IMR-90 (cell line): ENCODE results near the gene MTFR1L. TPM values are rescaled to one million over a fixed set of nuclear protein-coding genes. Genes with fewer than 3 reads are reported as not detected.

Source experiments
- ATAC-seq: fragments of 200-7000 bp; cut with Tn5 transposase; 2 replicates; pipeline ENCODE4 v1.9.1; 2020; ENCODE audit warnings: low read depth, mild to moderate bottlenecking, moderate library complexity
- BruUV-seq: library from RNA; stranded (reverse); fragments of 400-500 nt; replicated peaks from 2 replicates; lab custom pipeline; 2021; lab: Mats Ljungman, UMichigan
- CTCF ChIA-PET: fragments of 300-600 bp; formaldehyde crosslinking; extraction: SDS; loops from one replicate; lab custom pipeline; 2021; ENCODE audit warnings: antibody characterized with exemption; lab: Yijun Ruan, JAX
- POLR2A ChIA-PET: fragments of 300-600 bp; sonication (Branson Sonifier 250); formaldehyde crosslinking; loops from one replicate; lab custom pipeline; 2022; ENCODE audit warnings: antibody characterized with exemption; ENCODE audit not compliant: unreplicated experiment; lab: Charles Lee
- DNase-seq: peaks from one replicate; pipeline ENCODE4 v3.0.0; 2013
- H2AFZ ChIP-seq: replicated peaks from 2 replicates; pipeline ENCODE3; 2013; ENCODE audit warnings: low read length, mild to moderate bottlenecking; ENCODE audit not compliant: poor library complexity
- H2AK5ac ChIP-seq: 2 replicates; pipeline ENCODE4 v1.6.1; 2013; ENCODE audit warnings: low read depth, low read length, inconsistent platforms
- H2AK9ac ChIP-seq: replicated peaks from 2 replicates; pipeline ENCODE3; 2013; ENCODE audit warnings: mild to moderate bottlenecking, low read depth, low read length, moderate library complexity; ENCODE audit not compliant: poor library complexity
- H2BK120ac ChIP-seq: 2 replicates; pipeline ENCODE4 v1.6.1; 2013; ENCODE audit warnings: low read depth, low read length, inconsistent platforms
- H2BK15ac ChIP-seq: 3 replicates; pipeline ENCODE4 v1.6.1; 2013; ENCODE audit warnings: low read depth, low read length, inconsistent platforms
- H2BK20ac ChIP-seq: 2 replicates; pipeline ENCODE4 v1.6.1; 2013; ENCODE audit warnings: low read depth, mild to moderate bottlenecking, inconsistent platforms, low read length, moderate library complexity
- H2BK5ac ChIP-seq: 2 replicates; pipeline ENCODE4 v1.6.1; 2013; ENCODE audit warnings: mild to moderate bottlenecking, low read depth, low read length, inconsistent platforms; ENCODE audit not compliant: poor library complexity, severe bottlenecking
- H3K14ac ChIP-seq: replicated peaks from 2 replicates; pipeline ENCODE4 v1.6.1; 2013; ENCODE audit warnings: low read depth, low read length, inconsistent platforms
- H3K18ac ChIP-seq: 2 replicates; pipeline ENCODE4 v1.6.1; 2013; ENCODE audit warnings: low read depth, low read length, control low read depth
- H3K23ac ChIP-seq: 2 replicates; pipeline ENCODE4 v1.6.1; 2013; ENCODE audit warnings: low read depth, low read length, inconsistent platforms
- H3K27ac ChIP-seq: 2 replicates; pipeline ENCODE4 v1.5.1; 2013; ENCODE audit warnings: mild to moderate bottlenecking, control low read depth, low read length; ENCODE audit not compliant: insufficient read depth
- H3K27me3 ChIP-seq: 2 replicates; pipeline ENCODE4 v1.6.1; 2013; ENCODE audit warnings: low read length; ENCODE audit not compliant: control insufficient read depth, insufficient read depth
- H3K36me3 ChIP-seq: 2 replicates; pipeline ENCODE4 v1.6.1; 2013; ENCODE audit warnings: low read length, mixed read lengths; ENCODE audit not compliant: control insufficient read depth, insufficient read depth
- H3K4ac ChIP-seq: 2 replicates; pipeline ENCODE4 v1.6.1; 2013; ENCODE audit warnings: low read depth, low read length, inconsistent platforms
- H3K4me1 ChIP-seq: 2 replicates; pipeline ENCODE4 v1.6.1; 2013; ENCODE audit warnings: low read length, mixed read lengths; ENCODE audit not compliant: control insufficient read depth, insufficient read depth
- H3K4me2 ChIP-seq: 2 replicates; pipeline ENCODE4 v1.6.1; 2013; ENCODE audit warnings: low read depth, mild to moderate bottlenecking, control low read depth, low read length, moderate library complexity
- H3K4me3 ChIP-seq: 2 replicates; pipeline ENCODE4 v1.5.1; 2013; ENCODE audit warnings: low read depth, mild to moderate bottlenecking, control low read depth, low read length, moderate library complexity; ENCODE audit not compliant: insufficient read depth
- H3K56ac ChIP-seq: 2 replicates; pipeline ENCODE4 v1.6.1; 2013; ENCODE audit warnings: low read length, inconsistent platforms; ENCODE audit not compliant: insufficient read depth; ENCODE audit errors: extremely low read depth
- H3K79me1 ChIP-seq, 2 experiments: 2 replicates each; pipeline ENCODE4 v1.6.1; 2013; ENCODE audit warnings: low read length in 2 of 2, inconsistent platforms in 1 of 2, low read depth in 1 of 2
- H3K9ac ChIP-seq: 2 replicates; pipeline ENCODE4 v1.6.1; 2013; ENCODE audit warnings: low read depth, low read length, control low read depth
- H3K9me1 ChIP-seq: 2 replicates; pipeline ENCODE4 v1.6.1; 2013; ENCODE audit warnings: low read length, inconsistent platforms; ENCODE audit not compliant: insufficient read depth
- H3K9me3 ChIP-seq: 2 replicates; pipeline ENCODE4 v1.6.1; 2013; ENCODE audit warnings: low read length; ENCODE audit not compliant: control insufficient read depth, insufficient read depth
- H4K20me1 ChIP-seq: 2 replicates; pipeline ENCODE4 v1.6.1; 2013; ENCODE audit warnings: low read length, inconsistent platforms; ENCODE audit not compliant: insufficient read depth
- H4K5ac ChIP-seq: 2 replicates; pipeline ENCODE4 v1.6.1; 2013; ENCODE audit warnings: mild to moderate bottlenecking, low read depth, low read length, control low read depth
- H4K8ac ChIP-seq, 2 experiments: 2 replicates each; pipeline ENCODE4 v1.6.1; 2013; ENCODE audit warnings: low read depth in 2 of 2, low read length in 2 of 2, control low read depth in 1 of 2, inconsistent platforms in 1 of 2
- H4K91ac ChIP-seq: 2 replicates; pipeline ENCODE4 v1.6.1; 2013; ENCODE audit warnings: low read depth, low read length, inconsistent platforms; ENCODE audit not compliant: insufficient read depth
- BHLHE40 ChIP-seq: fragments of 150-350 bp; IDR thresholded peaks from 2 replicates; pipeline ENCODE4 v1.6.1; 2016; ENCODE audit warnings: mild to moderate bottlenecking, low read depth, low read length
- CEBPB ChIP-seq: IDR thresholded peaks from 2 replicates; pipeline ENCODE4 v1.6.1; 2012; ENCODE audit warnings: low read depth, low read length, improper control_type of control experiment
- CTCF ChIP-seq: conservative IDR thresholded peaks from 2 replicates; pipeline ENCODE4 v1.5.1; 2012; ENCODE audit warnings: mild to moderate bottlenecking, low read depth, low read length, improper control_type of control experiment
- FOS ChIP-seq: fragments of 150-350 bp; IDR thresholded peaks from 2 replicates; pipeline ENCODE4 v1.6.1; 2016; ENCODE audit warnings: low read depth, low read length
- MAFK ChIP-seq: IDR thresholded peaks from 2 replicates; pipeline ENCODE4 v1.6.1; 2012; ENCODE audit warnings: low read depth, low read length, improper control_type of control experiment
- MAZ ChIP-seq: IDR thresholded peaks from 2 replicates; pipeline ENCODE4 v1.6.1; 2012; ENCODE audit warnings: low read depth, mild to moderate bottlenecking, low read length, improper control_type of control experiment, moderate library complexity, borderline replicate concordance
- MXI1 ChIP-seq: IDR thresholded peaks from 2 replicates; pipeline ENCODE4 v1.6.1; 2012; ENCODE audit warnings: low read depth, mild to moderate bottlenecking, low read length, moderate library complexity, borderline replicate concordance
- NFE2L2 ChIP-seq: fragments of 150-350 bp; IDR thresholded peaks from 2 replicates; pipeline ENCODE4 v1.6.1; 2016; ENCODE audit warnings: low read depth, mild to moderate bottlenecking, low read length
- POLR2A ChIP-seq: IDR thresholded peaks from 2 replicates; pipeline ENCODE4 v1.6.1; 2012; ENCODE audit warnings: mild to moderate bottlenecking, low read depth, low read length
- RCOR1 ChIP-seq: IDR thresholded peaks from 2 replicates; pipeline ENCODE4 v1.6.1; 2012; ENCODE audit warnings: mild to moderate bottlenecking, low read length, improper control_type of control experiment; ENCODE audit not compliant: insufficient replicate concordance
- RFX5 ChIP-seq: IDR thresholded peaks from 2 replicates; pipeline ENCODE4 v1.8.0; 2012; ENCODE audit warnings: low read depth, mild to moderate bottlenecking, low read length, moderate library complexity
- SMC3 ChIP-seq: fragments of 150-350 bp; IDR thresholded peaks from 2 replicates; pipeline ENCODE4 v1.6.1; 2016; ENCODE audit warnings: low read depth, mild to moderate bottlenecking, antibody characterized with exemption, low read length, moderate library complexity
- USF2 ChIP-seq: fragments of 150-350 bp; IDR thresholded peaks from 2 replicates; pipeline ENCODE4 v1.6.1; 2017; ENCODE audit warnings: mild to moderate bottlenecking, antibody characterized with exemption, low read length, low read depth
- WGBS, 2 experiments: methylation state at CpG; one replicate each; pipeline versions ENCODE4 v1.1.5 to v1.1.7; 2013; ENCODE audit warnings: missing lambda C conversion rate in 2 of 2; ENCODE audit not compliant: insufficient read length in 1 of 2; ENCODE audit errors: extremely low coverage in 2 of 2; 5-methylcytosine and 5-hydroxymethylcytosine counted together
- dilution Hi-C: fragments of 300-500 bp; cut with HindIII; formaldehyde crosslinking; loops from one replicate; pipeline ENCODE4 v1.14.3; 2018; ENCODE audit warnings: low sequenced_read_pairs; ENCODE audit not compliant: unreplicated experiment
- in situ Hi-C: fragments of 300-500 bp; cut with MboI; formaldehyde crosslinking; loops from 3 replicates; pipeline ENCODE4 v1.14.3; 2019; ENCODE audit warnings: low sequenced_read_pairs, inconsistent platforms, mixed read lengths
- intact Hi-C: fragments of 100-400 bp; cut with micrococcal nuclease; formaldehyde crosslinking; loops from 2 replicates; pipeline ENCODE4 v1.10.0; 2022
- polyA plus RNA-seq, 3 experiments: library from polyadenylated mRNA; depleted of rRNA; stranded (reverse); fragments of >200 nt; gene quantifications; 2 replicates each; pipeline ENCODE4 v1.2.3, GENCODE V29; 2012; ENCODE audit warnings: low replicate concordance in 1 of 3
- total RNA-seq: library from RNA; depleted of rRNA; stranded (reverse); fragments of >200 nt; gene quantifications from 2 replicates; pipeline ENCODE4 v1.2.3, GENCODE V29; 2012
- TF ChIP-seq, protein P1 (sequence below): fragments of 150-350 bp; IDR thresholded peaks from 2 replicates; pipeline ENCODE4 v1.6.1; 2016; ENCODE audit warnings: low read depth, mild to moderate bottlenecking, low read length, moderate library complexity, borderline replicate concordance

The MTFR1L gene
- total and polyA plus RNA-seq, 2 of the 4 experiments (the other 2 are of a cell fraction), result 69.1 to 69.7 TPM

- no peak overlapping the region for H3K4ac ChIP-seq
- no peak overlapping the region for H4K8ac ChIP-seq
- no peaks in the 10 kb centered on the region for H3K27me3 ChIP-seq
- H2BK15ac ChIP-seq, result no peak overlapping the region
- no peak overlapping the region for H3K4me2 ChIP-seq
- H3K9me1 ChIP-seq, result no peaks in the 10 kb centered on the region; the same call in 1 of the 2 replicates
- H2AFZ ChIP-seq, result no peak overlapping the region
- H4K5ac ChIP-seq, result no peak overlapping the region
- in situ Hi-C loops, result no loop called here
- H3K9me3 ChIP-seq, result no peaks in the 10 kb centered on the region
- no peak overlapping the region for H3K23ac ChIP-seq
- no peak overlapping the region for H3K4me3 ChIP-seq
- no peak overlapping the region for H2BK120ac ChIP-seq
- DNase-seq, result no peak
- ATAC-seq, result no peak
- H3K27ac ChIP-seq, result no peak overlapping the region
- H3K9ac ChIP-seq, result no peak overlapping the region
- TF ChIP-seq BHLHE40, result no peak
- no peak for TF ChIP-seq RFX5
- TF ChIP-seq SMC3, result no peak
- TF ChIP-seq POLR2A, result no peak
- no peak for TF ChIP-seq MAFK
- TF ChIP-seq RCOR1, result no peak
- TF ChIP-seq, protein P1, sequence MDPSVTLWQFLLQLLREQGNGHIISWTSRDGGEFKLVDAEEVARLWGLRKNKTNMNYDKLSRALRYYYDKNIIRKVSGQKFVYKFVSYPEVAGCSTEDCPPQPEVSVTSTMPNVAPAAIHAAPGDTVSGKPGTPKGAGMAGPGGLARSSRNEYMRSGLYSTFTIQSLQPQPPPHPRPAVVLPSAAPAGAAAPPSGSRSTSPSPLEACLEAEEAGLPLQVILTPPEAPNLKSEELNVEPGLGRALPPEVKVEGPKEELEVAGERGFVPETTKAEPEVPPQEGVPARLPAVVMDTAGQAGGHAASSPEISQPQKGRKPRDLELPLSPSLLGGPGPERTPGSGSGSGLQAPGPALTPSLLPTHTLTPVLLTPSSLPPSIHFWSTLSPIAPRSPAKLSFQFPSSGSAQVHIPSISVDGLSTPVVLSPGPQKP, result no peak
- no peak for TF ChIP-seq NFE2L2
- TF ChIP-seq CEBPB, result no peak
- no peak for TF ChIP-seq CTCF
- TF ChIP-seq FOS, result no peak
- no peak for TF ChIP-seq USF2
- TF ChIP-seq MAZ, result no peak
- TF ChIP-seq MXI1, result no peak
- intact Hi-C loops, result no loop called here
- H4K91ac ChIP-seq, result no peak overlapping the region
- H3K18ac ChIP-seq, result no peak overlapping the region
- H3K14ac ChIP-seq, result no peak overlapping the region
- no TSS peak for BruUV-seq
- H3K79me1 ChIP-seq, result peaks cover 3 to 8% of the 10 kb centered on the region in 2 experiments; a peak in 1 of 4 replicates
- ChIA-PET CTCF (interaction anchor here (0.9 kb wide), 1 partner anchor 10 kb away, joined by 3 read pairs; no protein-coding TSS in a partner anchor), POLR2A (no interaction called here)
- no peaks in the 10 kb centered on the region for H3K4me1 ChIP-seq
- H2BK20ac ChIP-seq, result no peak overlapping the region
- no peak overlapping the region for H3K56ac ChIP-seq
- peaks cover 31% of the 10 kb centered on the region for H3K36me3 ChIP-seq
- no peak overlapping the region for H2AK5ac ChIP-seq
- no peaks in the 10 kb centered on the region for H4K20me1 ChIP-seq
- H2AK9ac ChIP-seq, result no peak overlapping the region
- dilution Hi-C loops, result no loop called here
- H2BK5ac ChIP-seq, result no peak overlapping the region
- no CpG with 5 or more reads among the region's 3 CpGs for WGBS, 2 experiments
Measured at GRCh38 chr1:25834894-25835293, 15.1 kb downstream of the MTFR1L start.
